GM12891 (cell line): ENCODE results near the gene LRMDA.

Source experiments
- POLR2A ChIP-seq: IDR thresholded peaks from 2 replicates; pipeline ENCODE4 v1.6.1; 2011; ENCODE audit warnings: low read depth, low read length, control low read depth
- TAF1 ChIP-seq: IDR thresholded peaks from 2 replicates; pipeline ENCODE4 v1.6.1; 2011; ENCODE audit warnings: low read depth, low read length, control low read depth

DNA sequence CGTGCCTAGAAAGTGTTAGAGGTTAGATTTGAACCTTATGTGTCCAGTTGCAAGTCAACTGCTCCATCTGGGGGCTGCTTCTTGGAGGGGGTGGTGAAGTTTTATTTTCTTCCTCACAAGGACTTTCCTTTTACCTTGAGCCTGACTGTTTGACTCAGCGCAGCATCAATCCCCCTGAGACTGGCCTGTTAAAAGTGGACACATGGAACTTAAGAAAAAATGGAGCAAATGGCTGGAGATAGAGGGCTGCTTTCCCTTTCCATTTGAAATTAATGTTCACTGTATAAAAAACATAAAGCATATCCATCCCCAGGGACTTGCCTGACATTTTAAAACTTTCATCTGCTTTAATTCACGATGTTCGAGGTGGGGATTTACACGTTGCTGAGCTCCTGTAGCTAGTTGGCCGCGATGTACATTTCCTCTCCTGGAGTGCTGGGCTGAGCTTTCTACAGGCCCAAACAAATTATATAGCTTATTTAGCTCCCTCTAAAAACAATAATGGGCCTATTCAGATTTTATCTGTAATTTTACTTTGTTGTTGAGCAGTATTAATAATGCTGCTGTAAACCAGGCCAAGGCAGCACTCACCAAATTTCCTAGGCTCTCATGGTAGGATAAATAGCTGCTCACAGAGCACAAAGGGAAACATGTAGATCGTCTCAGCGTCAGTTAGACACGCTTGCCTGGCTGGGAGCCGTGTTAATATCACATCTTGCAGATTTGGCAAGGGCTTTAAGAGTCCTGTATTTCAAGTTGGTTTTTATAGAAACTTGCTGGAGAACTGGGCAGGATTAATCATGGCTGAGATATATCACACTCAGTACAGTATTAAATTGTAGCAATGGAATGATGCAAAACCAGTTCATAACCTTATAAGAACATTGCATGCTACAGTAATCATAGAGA is 251.5 kb downstream of the LRMDA start:
- TF ChIP-seq POLR2A: no peak
- no peak for TF ChIP-seq TAF1
